SK-N-SH (cell line): Measurements from ENCODE around the gene ATP13A4. TPM values are rescaled to one million over a fixed set of nuclear protein-coding genes. Genes with fewer than 3 reads are reported as not detected.

Experiments
- CTCF ChIA-PET: fragments of 300-600, 350-600 bp; formaldehyde crosslinking; extraction: SDS; loops from one replicate; lab custom pipeline; 2021; lab: Yijun Ruan, JAX
- POLR2A ChIA-PET: fragments of 350-600 bp; sonication (Branson Sonifier 250); formaldehyde crosslinking; extraction: SDS; loops from one replicate; lab custom pipeline; 2020; ENCODE audit warnings: antibody characterized with exemption, inconsistent platforms; lab: Yijun Ruan, JAX
- DNase-seq: peaks from one replicate; pipeline ENCODE4 v3.0.0; 2012
- H2AFZ ChIP-seq: fragments of 200-600 bp; sonication (generic); 2 replicates; pipeline ENCODE4 v1.8.1; 2016; ENCODE audit warnings: antibody characterized with exemption, mild to moderate bottlenecking, low read depth
- H3F3A ChIP-seq: fragments of 200-600 bp; sonication (generic); replicated peaks from 2 replicates; pipeline ENCODE3; 2016; ENCODE audit warnings: antibody characterized with exemption, mild to moderate bottlenecking; ENCODE audit not compliant: insufficient read depth
- H3K27ac ChIP-seq, 2 experiments: fragments of 200-500 bp in 1 of 2; fragments of 200-600 bp in 1 of 2; sonication (Bioruptor generic) in 1 of 2; sonication (generic), shearing (Covaris generic) in 1 of 2; 2 replicates each; pipeline versions ENCODE4 v1.5.1 to v1.6.1; 2014 to 2016; ENCODE audit warnings: low read depth in 2 of 2, inconsistent platforms in 1 of 2, low read length in 1 of 2, mild to moderate bottlenecking in 1 of 2, mixed read lengths in 1 of 2
- H3K27me3 ChIP-seq: fragments of 200-600 bp; sonication (generic), shearing (Covaris generic); 2 replicates; pipeline ENCODE4 v1.6.1; 2016; ENCODE audit warnings: mixed run types; ENCODE audit not compliant: insufficient read depth
- H3K36me3 ChIP-seq, 2 experiments: fragments of 200-500 bp in 1 of 2; fragments of 200-600 bp in 1 of 2; sonication (Bioruptor generic) in 1 of 2; sonication (generic) in 1 of 2; replicated peaks in 1 of 2; 2 replicates each; pipeline versions ENCODE3 to v1.5.1; 2014 to 2016; ENCODE audit warnings: low read length in 1 of 2, mild to moderate bottlenecking in 1 of 2; ENCODE audit not compliant: insufficient read depth in 2 of 2, control insufficient read depth in 1 of 2
- H3K4me1 ChIP-seq, 2 experiments: fragments of 200-500 bp in 1 of 2; fragments of 200-600 bp in 1 of 2; sonication (Bioruptor generic) in 1 of 2; sonication (generic), shearing (Covaris generic) in 1 of 2; 2 replicates each; pipeline versions ENCODE4 v1.5.1 to v1.6.1; 2014 to 2016; ENCODE audit warnings: low read depth in 1 of 2, low read length in 1 of 2, mixed run types in 1 of 2; ENCODE audit not compliant: insufficient read depth in 2 of 2, control insufficient read depth in 1 of 2
- H3K4me2 ChIP-seq: fragments of 200-600 bp; sonication (generic), shearing (Covaris generic); 2 replicates; pipeline ENCODE4 v1.6.1; 2017; ENCODE audit warnings: mixed run types
- H3K4me3 ChIP-seq, 2 experiments: fragments of 200-500 bp in 1 of 2; fragments of 200-600 bp in 1 of 2; sonication (Bioruptor generic) in 1 of 2; sonication (generic), shearing (Covaris generic) in 1 of 2; 2 replicates each; pipeline versions ENCODE4 v1.5.1 to v1.8.1; 2014 to 2016; ENCODE audit warnings: low read depth in 2 of 2, inconsistent platforms in 1 of 2, low read length in 1 of 2, mild to moderate bottlenecking in 1 of 2, mixed read lengths in 1 of 2, moderate library complexity in 1 of 2
- H3K79me2 ChIP-seq: fragments of 200-600 bp; sonication (generic); 2 replicates; pipeline ENCODE4 v1.8.1; 2017; ENCODE audit warnings: mild to moderate bottlenecking; ENCODE audit not compliant: insufficient read depth
- H3K9ac ChIP-seq: fragments of 200-600 bp; sonication (generic); 2 replicates; pipeline ENCODE4 v1.6.1; 2017; ENCODE audit warnings: mixed run types
- H3K9me2 ChIP-seq: fragments of 200-600 bp; sonication (generic); 2 replicates; pipeline ENCODE4 v1.6.1; 2017; ENCODE audit warnings: mixed run types
- H3K9me3 ChIP-seq: fragments of 200-600 bp; sonication (generic); 2 replicates; pipeline ENCODE4 v1.6.1; 2017; ENCODE audit warnings: mixed run types, mild to moderate bottlenecking, moderate library complexity
- H4K20me1 ChIP-seq: fragments of 200-600 bp; sonication (generic); 2 replicates; pipeline ENCODE4 v1.6.1; 2017; ENCODE audit warnings: mild to moderate bottlenecking, mixed run types; ENCODE audit not compliant: insufficient read depth
- CHD2 ChIP-seq: fragments of 150-350 bp; IDR thresholded peaks from 2 replicates; pipeline ENCODE4 v1.6.1; 2018; ENCODE audit warnings: low read length; ENCODE audit not compliant: partially characterized antibody
- CTCF ChIP-seq: fragments of 200-600 bp; sonication (generic); IDR thresholded peaks from 2 replicates; pipeline ENCODE4 v1.6.1; 2017; ENCODE audit warnings: antibody characterized with exemption, mild to moderate bottlenecking, moderate library complexity
- ELF1 ChIP-seq: IDR thresholded peaks from 2 replicates; pipeline ENCODE4 v1.4.0; 2012
- EZH2phosphoT487 ChIP-seq: fragments of 200-600 bp; sonication (generic); IDR thresholded peaks from 2 replicates; pipeline ENCODE4 v1.6.1; 2017; ENCODE audit warnings: low read depth, mixed run types, mild to moderate bottlenecking, antibody characterized with exemption, moderate library complexity, borderline replicate concordance
- FOSL2 ChIP-seq: IDR thresholded peaks from 2 replicates; pipeline ENCODE4 v1.4.0; 2012; ENCODE audit warnings: low read depth, mild to moderate bottlenecking, moderate library complexity, borderline replicate concordance
- FOXM1 ChIP-seq: IDR thresholded peaks from 2 replicates; pipeline ENCODE4 v1.4.0; 2012; ENCODE audit warnings: low read depth, mild to moderate bottlenecking
- GABPA ChIP-seq: IDR thresholded peaks from 2 replicates; pipeline ENCODE4 v1.4.0; 2012; ENCODE audit warnings: low read depth, mild to moderate bottlenecking
- IRF3 ChIP-seq: fragments of 150-350 bp; IDR thresholded peaks from 2 replicates; pipeline ENCODE4 v1.6.1; 2016; ENCODE audit warnings: mild to moderate bottlenecking, low read depth, low read length
- MXI1 ChIP-seq: IDR thresholded peaks from 2 replicates; pipeline ENCODE4 v1.6.1; 2012; ENCODE audit warnings: mild to moderate bottlenecking, low read depth, low read length, improper control_type of control experiment
- NFIC ChIP-seq: IDR thresholded peaks from 2 replicates; pipeline ENCODE4 v1.4.0; 2012; ENCODE audit warnings: borderline replicate concordance
- NRF1 ChIP-seq: IDR thresholded peaks from 2 replicates; pipeline ENCODE4 v1.6.1; 2012; ENCODE audit warnings: low read depth, mild to moderate bottlenecking, low read length
- POLR2AphosphoS5 ChIP-seq: IDR thresholded peaks from 2 replicates; pipeline ENCODE4 v1.6.1; 2012; ENCODE audit warnings: low read depth, low read length
- RAD21 ChIP-seq: IDR thresholded peaks from 2 replicates; pipeline ENCODE4 v1.6.1; 2012; ENCODE audit warnings: mild to moderate bottlenecking, low read length
- RCOR1 ChIP-seq: fragments of 150-350 bp; IDR thresholded peaks from 2 replicates; pipeline ENCODE4 v1.6.1; 2017; ENCODE audit warnings: antibody characterized with exemption, low read length
- RXRA ChIP-seq: IDR thresholded peaks from 2 replicates; pipeline ENCODE4 v1.4.0; 2012; ENCODE audit warnings: low read depth, mild to moderate bottlenecking, borderline replicate concordance
- SIN3A ChIP-seq: IDR thresholded peaks from 2 replicates; pipeline ENCODE4 v1.6.1; 2012; ENCODE audit warnings: low read depth, mild to moderate bottlenecking, low read length, moderate library complexity, borderline replicate concordance
- SMC3 ChIP-seq: IDR thresholded peaks from 2 replicates; pipeline ENCODE4 v1.6.1; 2012; ENCODE audit warnings: low read depth, low read length, improper control_type of control experiment
- TAF1 ChIP-seq: IDR thresholded peaks from 2 replicates; pipeline ENCODE4 v1.6.1; 2012; ENCODE audit warnings: low read depth, mild to moderate bottlenecking, low read length, moderate library complexity, borderline replicate concordance
- USF1 ChIP-seq: IDR thresholded peaks from 2 replicates; pipeline ENCODE4 v1.4.0; 2012; ENCODE audit warnings: low read depth, borderline replicate concordance
- ZBTB33 ChIP-seq: IDR thresholded peaks from 2 replicates; pipeline ENCODE4 v1.4.0; 2012; ENCODE audit warnings: low read depth, borderline replicate concordance
- WGBS: methylation state at CpG from one replicate; pipeline ENCODE4 v1.1.6; 2017; ENCODE audit warnings: low lambda C conversion rate; 5-methylcytosine and 5-hydroxymethylcytosine counted together
- polyA plus RNA-seq, 3 experiments: library from polyadenylated mRNA; depleted of rRNA; stranded (reverse); fragments of >200 nt; gene quantifications; 2 replicates each; pipeline ENCODE4 v1.2.3, GENCODE V29; 2012

Gene ATP13A4
- polyA plus RNA-seq, 1 of the 3 experiments (the other 2 are of a cell fraction): 0.02 TPM

GRCh38 chr3:193439423-193439822 is 115.3 kb downstream of the ATP13A4 start:
- Histone ChIP-seq H3K36me3 (no peaks in the 10 kb centered on the region), H3K4me1 (no peaks in the 10 kb centered on the region), H3K27me3 (no peaks in the 10 kb centered on the region), H3K9me3 (no peaks in the 10 kb centered on the region), H2AFZ (no peak overlapping the region), H3K79me2 (no peaks in the 10 kb centered on the region), H3K4me3 (no peak overlapping the region), H3K9ac (no peak overlapping the region), H4K20me1 (no peaks in the 10 kb centered on the region), H3K4me2 (no peak overlapping the region), H3F3A (no peaks in the 10 kb centered on the region), H3K9me2 (no peaks in the 10 kb centered on the region), H3K27ac (no peak overlapping the region)
- TF ChIP-seq POLR2AphosphoS5: no peak
- TF ChIP-seq ZBTB33: no peak
- no peak for TF ChIP-seq NFIC
- TF ChIP-seq FOSL2: no peak
- no peak for TF ChIP-seq GABPA
- ChIA-PET POLR2A (no interaction called here), CTCF (interaction anchor here (0.6 kb wide), 1 partner anchor 223 kb away, joined by 3 read pairs; no protein-coding TSS in a partner anchor)
- WGBS: 2% methylated on average over 2 of the region's 2 CpGs
- no peak for DNase-seq

GRCh38 chr3:193418576-193419373 is 135.9 kb downstream of the ATP13A4 start:
- CTCF ChIA-PET: interaction anchor here (0.8 to 1.1 kb wide), 2 partner anchors 42 to 154 kb away, joined by 3 read pairs; no protein-coding TSS in a partner anchor
- no peak overlapping the region for H3K4me2 ChIP-seq
- H3K27ac ChIP-seq: no peak overlapping the region
- H3K79me2 ChIP-seq: no peaks in the 10 kb centered on the region
- no peaks in the 10 kb centered on the region for H3K36me3 ChIP-seq
- H2AFZ ChIP-seq: no peak overlapping the region
- H3K9me3 ChIP-seq: no peaks in the 10 kb centered on the region
- no peak overlapping the region for H3K9ac ChIP-seq
- no peaks in the 10 kb centered on the region for H4K20me1 ChIP-seq
- 3% methylated on average over 4 of the region's 4 CpGs for WGBS
- no peaks in the 10 kb centered on the region for H3K27me3 ChIP-seq
- H3K4me1 ChIP-seq: no peaks in the 10 kb centered on the region
- H3K4me3 ChIP-seq: no peak overlapping the region
- H3F3A ChIP-seq: no peaks in the 10 kb centered on the region
- H3K9me2 ChIP-seq: no peaks in the 10 kb centered on the region
- POLR2A ChIA-PET: no interaction called here
- no peak for DNase-seq
- TF ChIP-seq CHD2 (no peak), ELF1 (no peak), RCOR1 (no peak), FOXM1 (no peak), IRF3 (no peak), CTCF (no peak), RAD21 (no peak), RXRA (no peak), SIN3A (no peak), EZH2phosphoT487 (no peak), NRF1 (no peak), MXI1 (no peak), SMC3 (no peak), TAF1 (no peak), POLR2AphosphoS5 (no peak), USF1 (no peak)
